Measurements from ENCODE around the gene UBE2L3.

DNA sequence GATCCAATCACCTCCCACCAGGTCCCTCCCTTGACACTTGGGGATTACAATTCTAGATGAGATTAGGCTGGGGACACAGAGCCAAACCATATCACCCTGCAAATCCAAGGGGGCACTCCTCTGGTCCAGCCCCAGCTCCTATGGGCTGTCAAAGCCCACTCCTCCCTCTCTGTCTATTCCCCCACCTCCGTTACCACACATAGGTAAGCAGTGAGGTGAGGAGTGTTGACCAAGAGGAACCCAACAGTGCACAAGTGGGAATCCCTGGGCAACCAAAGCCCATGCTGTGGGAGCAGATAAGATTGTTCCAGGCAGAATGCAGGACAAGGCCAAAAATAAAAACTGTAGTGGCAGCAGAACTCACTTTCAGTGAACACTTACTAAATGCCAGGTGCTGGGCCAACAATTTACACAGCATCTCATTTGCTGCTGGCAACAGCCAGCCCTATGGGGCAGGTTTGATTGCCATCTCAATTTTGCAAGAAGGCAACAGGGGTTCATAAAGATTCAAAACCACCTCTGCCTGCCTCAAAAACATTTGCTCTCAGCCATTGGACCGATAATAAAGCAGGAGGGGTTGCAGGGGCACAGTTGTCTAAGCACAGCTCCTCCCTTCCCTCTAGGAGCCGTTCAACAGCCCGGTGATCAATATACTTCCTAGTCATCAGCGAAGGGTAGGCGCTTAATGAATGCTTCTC lies 83.5 kb downstream of the UBE2L3 start:
- TF ChIP-seq CTCF (IDR thresholded peaks at IDR 0.05; ENCODE audit: borderline replicate concordance, extremely low read depth, low read length, poor library complexity, severe bottlenecking): no peak
- no peak for TF ChIP-seq EZH2 (IDR thresholded peaks at IDR 0.05; ENCODE audit: borderline replicate concordance, low read depth, low read length, severe bottlenecking)
